Mesothelial cell of epicardium (in vitro differentiated cells): Measurements from ENCODE around the gene ORC4. TPM values are rescaled to one million over a fixed set of nuclear protein-coding genes. Genes with fewer than 3 reads are reported as not detected.

Experiments used
- DNase-seq, 2 experiments: peaks; one replicate each; pipeline ENCODE4 v3.0.0; 2021; ENCODE audit warnings: low spot score in 2 of 2; ENCODE audit not compliant: unreplicated experiment in 2 of 2
- H3K27ac Mint-ChIP-seq: 2 replicates; pipeline ENCODE4 v1.8.0; 2021; ENCODE audit warnings: mixed read lengths
- H3K27me3 Mint-ChIP-seq: 2 replicates; pipeline ENCODE4 v1.8.0; 2021; ENCODE audit warnings: low read depth, mixed read lengths
- H3K36me3 Mint-ChIP-seq: 2 replicates; pipeline ENCODE4 v1.8.0; 2021; ENCODE audit warnings: mixed read lengths
- H3K4me1 Mint-ChIP-seq: 2 replicates; pipeline ENCODE4 v1.8.0; 2021; ENCODE audit warnings: mixed read lengths
- H3K4me3 Mint-ChIP-seq: 2 replicates; pipeline ENCODE4 v1.8.0; 2021; ENCODE audit warnings: mild to moderate bottlenecking, moderate library complexity, mixed read lengths
- H3K9me3 Mint-ChIP-seq: 2 replicates; pipeline ENCODE4 v1.8.0; 2021; ENCODE audit warnings: mixed read lengths
- total RNA-seq: library from RNA; stranded (reverse); gene quantifications from 3 replicates; pipeline ENCODE4 v1.2.1, GENCODE V29; 2021
- TF ChIP-seq, protein P1 (sequence below): fragments of 200-600 bp; sonication (generic); IDR thresholded peaks from one replicate; pipeline ENCODE4 v1.5.0; 2021; ENCODE audit warnings: antibody characterized with exemption; ENCODE audit not compliant: unreplicated experiment

ORC4 gene
- total RNA-seq, 1 donor from 2014 or later: 69.8 TPM

DNA sequence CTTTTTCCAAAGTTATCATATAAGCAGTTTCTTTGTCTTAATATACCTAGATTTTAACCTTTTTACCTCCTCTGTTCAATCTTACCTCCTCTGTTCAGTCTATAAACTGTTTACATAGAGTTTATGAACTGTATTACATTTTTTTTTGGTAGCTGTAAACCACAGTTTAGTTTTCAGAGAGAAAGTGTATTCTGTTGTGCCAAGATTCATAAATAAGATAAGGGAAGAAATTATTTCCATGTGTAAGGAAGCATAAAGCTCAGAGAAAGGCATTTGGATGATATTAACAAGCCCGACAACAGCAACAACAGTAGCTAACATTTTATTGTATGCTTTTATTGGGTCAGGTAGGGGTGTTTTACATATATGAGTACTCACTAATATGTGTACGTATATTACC lies 104.5 kb downstream of the ORC4 start:
- Mint-ChIP-seq H3K4me3 (no peak overlapping the region), H3K27me3 (no peaks in the 10 kb centered on the region), H3K27ac (no peak overlapping the region), H3K36me3 (peaks cover 19% of the 10 kb centered on the region), H3K9me3 (no peaks in the 10 kb centered on the region), H3K4me1 (peaks cover 27% of the 10 kb centered on the region)
- TF ChIP-seq, protein P1, sequence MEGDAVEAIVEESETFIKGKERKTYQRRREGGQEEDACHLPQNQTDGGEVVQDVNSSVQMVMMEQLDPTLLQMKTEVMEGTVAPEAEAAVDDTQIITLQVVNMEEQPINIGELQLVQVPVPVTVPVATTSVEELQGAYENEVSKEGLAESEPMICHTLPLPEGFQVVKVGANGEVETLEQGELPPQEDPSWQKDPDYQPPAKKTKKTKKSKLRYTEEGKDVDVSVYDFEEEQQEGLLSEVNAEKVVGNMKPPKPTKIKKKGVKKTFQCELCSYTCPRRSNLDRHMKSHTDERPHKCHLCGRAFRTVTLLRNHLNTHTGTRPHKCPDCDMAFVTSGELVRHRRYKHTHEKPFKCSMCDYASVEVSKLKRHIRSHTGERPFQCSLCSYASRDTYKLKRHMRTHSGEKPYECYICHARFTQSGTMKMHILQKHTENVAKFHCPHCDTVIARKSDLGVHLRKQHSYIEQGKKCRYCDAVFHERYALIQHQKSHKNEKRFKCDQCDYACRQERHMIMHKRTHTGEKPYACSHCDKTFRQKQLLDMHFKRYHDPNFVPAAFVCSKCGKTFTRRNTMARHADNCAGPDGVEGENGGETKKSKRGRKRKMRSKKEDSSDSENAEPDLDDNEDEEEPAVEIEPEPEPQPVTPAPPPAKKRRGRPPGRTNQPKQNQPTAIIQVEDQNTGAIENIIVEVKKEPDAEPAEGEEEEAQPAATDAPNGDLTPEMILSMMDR: no peak
- no peak for DNase-seq

DNA sequence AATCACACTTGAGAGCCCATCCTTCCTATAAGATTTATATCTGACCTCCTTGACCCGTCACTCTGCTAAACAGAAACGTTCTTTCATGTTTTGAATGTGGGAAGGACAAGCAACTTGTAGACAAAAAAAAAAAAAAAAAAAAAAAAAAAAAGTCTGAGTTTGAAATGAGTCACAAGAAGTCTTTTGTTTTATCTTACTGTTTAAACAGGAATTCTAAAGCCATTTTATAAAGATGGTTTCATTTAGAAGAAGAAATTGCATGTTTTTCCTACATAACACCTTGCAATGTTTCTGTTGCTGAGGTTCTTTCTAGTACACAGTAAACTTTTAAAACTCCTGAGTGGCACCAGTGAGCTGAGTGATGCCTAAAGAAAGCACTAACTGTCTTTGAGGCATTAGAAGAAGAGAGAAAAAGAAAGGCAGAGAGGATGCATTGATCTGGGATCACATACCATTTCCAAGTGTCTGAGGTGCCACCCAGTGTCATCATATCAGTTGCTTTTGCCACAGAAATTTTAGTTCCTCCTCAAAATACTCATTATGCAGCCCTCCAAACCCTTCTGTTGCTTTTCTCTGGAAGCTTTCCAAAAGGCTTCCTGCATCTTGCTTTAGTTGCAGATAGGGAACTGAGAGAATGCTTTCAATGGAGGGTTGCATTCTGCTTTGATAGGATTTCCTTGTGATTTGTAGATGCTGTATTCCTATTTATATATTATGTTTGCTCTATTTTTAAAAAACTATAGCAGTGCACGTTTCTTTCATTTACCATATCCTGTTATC lies 106.6 kb downstream of the ORC4 start:
- Mint-ChIP-seq H3K9me3 (no peaks in the 10 kb centered on the region), H3K4me1 (peaks cover 35% of the 10 kb centered on the region), H3K27ac (peak overlapping the region; percentile 27), H3K27me3 (no peaks in the 10 kb centered on the region), H3K4me3 (no peak overlapping the region), H3K36me3 (peaks cover 9% of the 10 kb centered on the region)
- no peak for DNase-seq
- TF ChIP-seq, protein P1: no peak

DNA sequence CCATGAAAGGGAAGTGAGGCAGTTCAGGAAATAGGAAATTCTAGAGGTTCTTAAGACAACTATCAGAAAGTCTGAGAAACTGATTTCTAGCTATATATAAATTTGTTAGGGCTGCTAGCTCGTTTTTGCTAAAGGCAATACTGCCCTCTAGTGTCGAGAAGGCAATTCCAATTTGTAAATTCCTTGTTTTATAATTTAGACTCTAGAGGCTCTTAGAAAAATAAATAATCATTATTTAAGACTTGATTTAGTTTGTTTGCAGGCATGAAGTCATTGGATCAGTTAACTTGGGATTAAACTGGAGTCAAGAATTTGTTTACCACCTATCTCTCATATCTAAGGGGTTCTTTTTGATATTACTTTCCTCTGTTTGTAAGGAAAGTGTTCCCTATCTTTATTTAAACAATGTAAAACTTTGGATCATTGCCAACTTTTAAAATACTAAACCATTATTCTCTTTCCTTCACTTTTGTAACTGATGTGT lies 109.5 kb downstream of the ORC4 start:
- Mint-ChIP-seq H3K36me3 (peaks cover 8% of the 10 kb centered on the region), H3K27ac (no peak overlapping the region), H3K27me3 (no peaks in the 10 kb centered on the region), H3K4me3 (no peak overlapping the region), H3K9me3 (no peaks in the 10 kb centered on the region), H3K4me1 (peaks cover 30% of the 10 kb centered on the region)
- TF ChIP-seq, protein P1: peak; percentile 97
- DNase-seq: no peak

DNA sequence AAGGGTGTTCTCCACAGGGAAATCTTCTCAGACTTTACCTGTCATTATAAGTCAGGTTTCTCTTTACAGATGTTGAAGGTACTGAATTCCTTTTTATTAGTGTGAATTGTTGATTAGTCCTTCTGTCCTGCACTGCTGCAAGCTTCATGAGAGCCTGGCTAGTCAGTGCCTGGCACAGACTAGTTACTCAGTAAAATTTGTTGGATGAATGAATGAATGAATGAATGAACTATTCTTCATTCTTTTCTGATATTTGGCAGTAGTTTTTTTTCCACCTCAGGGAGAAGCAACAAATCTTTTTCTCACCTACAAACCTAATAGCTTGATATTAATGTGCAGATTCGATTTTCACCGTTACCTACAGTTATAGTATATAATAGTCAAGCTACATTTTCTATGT lies 111.4 kb downstream of the ORC4 start:
- H3K36me3 Mint-ChIP-seq: peaks cover 8% of the 10 kb centered on the region
- no peaks in the 10 kb centered on the region for H3K27me3 Mint-ChIP-seq
- no peak for DNase-seq
- H3K9me3 Mint-ChIP-seq: no peaks in the 10 kb centered on the region
- TF ChIP-seq, protein P1: no peak
- H3K27ac Mint-ChIP-seq: no peak overlapping the region
- H3K4me3 Mint-ChIP-seq: no peak overlapping the region
- H3K4me1 Mint-ChIP-seq: peaks cover 20% of the 10 kb centered on the region

DNA sequence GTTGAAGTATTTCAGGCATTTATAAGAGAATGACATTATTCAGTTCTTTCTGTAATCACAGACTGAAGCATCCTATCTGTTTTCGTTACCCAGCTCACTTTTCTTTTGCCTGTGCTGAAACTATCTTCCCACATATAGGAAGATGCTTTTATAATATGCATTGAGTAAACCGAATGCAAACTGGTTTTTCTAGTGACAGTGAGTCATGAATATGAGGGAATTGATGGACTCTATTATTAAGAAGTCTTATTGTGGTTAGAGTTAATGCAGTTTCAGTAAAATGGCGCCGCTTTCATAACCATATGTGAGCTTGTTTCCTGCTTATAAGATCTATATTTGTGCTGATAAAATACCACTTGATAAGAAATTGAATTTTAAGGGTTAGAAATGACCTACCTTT lies 116.5 kb downstream of the ORC4 start:
- Mint-ChIP-seq H3K27ac (no peak overlapping the region), H3K9me3 (no peaks in the 10 kb centered on the region), H3K4me1 (peaks cover 5% of the 10 kb centered on the region), H3K27me3 (no peaks in the 10 kb centered on the region), H3K4me3 (no peak overlapping the region), H3K36me3 (peaks cover 14% of the 10 kb centered on the region)
- TF ChIP-seq, protein P1: no peak
- DNase-seq: no peak
